NCI-H510A treated with DMSO at 0.1 percent for 48 hours (cell line): ENCODE results near the gene MOCS3.

Experiments
- DNase-seq: peaks from one replicate; lab custom pipeline; 2025; lab: John Stamatoyannopoulos, UW

Gene MOCS3

GRCh38 chr20:50958615-50959542 is at the start of gene MOCS3:
Gene MOCS3 (plus strand): TSS chr20:50958818. CDS start chr20:50958843, 25 bp downstream.
- DNase-seq: peak; percentile 94

- no peak for DNase-seq
Measured at GRCh38 chr20:50909413-50909812, 49.2 kb upstream of the MOCS3 start.

- DNase-seq: no peak
Measured at GRCh38 chr20:50911030-50911429, 47.6 kb upstream of the MOCS3 start.

- DNase-seq: no peak
Measured at GRCh38 chr20:50911716-50912115, 46.9 kb upstream of the MOCS3 start.

GRCh38 chr20:50913690-50914375 is 44.8 kb upstream of the MOCS3 start:
- DNase-seq: no peak

- DNase-seq: no peak
Measured at GRCh38 chr20:50915424-50915823, 43.2 kb upstream of the MOCS3 start.

GRCh38 chr20:50916257-50916656 is 42.4 kb upstream of the MOCS3 start:
- peak; percentile 7 for DNase-seq

GRCh38 chr20:50916934-50917333 is 41.7 kb upstream of the MOCS3 start:
- no peak for DNase-seq

GRCh38 chr20:50918403-50918802 is 40.2 kb upstream of the MOCS3 start:
- no peak for DNase-seq

GRCh38 chr20:50919567-50919966 is 39.1 kb upstream of the MOCS3 start:
- no peak for DNase-seq

- DNase-seq: no peak
Measured at GRCh38 chr20:50920997-50921396, 37.6 kb upstream of the MOCS3 start.

GRCh38 chr20:50921803-50922501 is 36.7 kb upstream of the MOCS3 start:
- no peak for DNase-seq

GRCh38 chr20:50924261-50924920 is 34.2 kb upstream of the MOCS3 start:
- no peak for DNase-seq

- DNase-seq: no peak
Measured at GRCh38 chr20:50926530-50926929, 32.1 kb upstream of the MOCS3 start.

- no peak for DNase-seq
Measured at GRCh38 chr20:50928469-50928868, 30.1 kb upstream of the MOCS3 start.

- DNase-seq: peak; percentile 94
Measured at GRCh38 chr20:50929299-50930138, 29.1 kb upstream of the MOCS3 start.

- DNase-seq: peak; percentile 53
Measured at GRCh38 chr20:50930139-50930975, 28.3 kb upstream of the MOCS3 start.

- DNase-seq: no peak
Measured at GRCh38 chr20:50930976-50931305, 27.7 kb upstream of the MOCS3 start.

- peak; percentile 93 for DNase-seq
Measured at GRCh38 chr20:50931306-50932015, 27.2 kb upstream of the MOCS3 start, which contains the start of gene ADNP. Gene ADNP (minus strand): TSS chr20:50931437. CDS start chr20:50903996, 27,441 bp downstream.
